Cardiac atrium fibroblast (primary cell): ENCODE data around the gene FLRT3. TPM values are rescaled to one million over a fixed set of nuclear protein-coding genes. Genes with fewer than 3 reads are reported as not detected.

Experiments used
- total RNA-seq: library from RNA; depleted of rRNA; stranded (reverse); fragments of >200 nt; gene quantifications from 2 replicates; pipeline ENCODE4 v1.2.3, GENCODE V29; 2015

Gene FLRT3
- 0.81 and 0.90 TPM in 2 replicates for total RNA-seq

DNA sequence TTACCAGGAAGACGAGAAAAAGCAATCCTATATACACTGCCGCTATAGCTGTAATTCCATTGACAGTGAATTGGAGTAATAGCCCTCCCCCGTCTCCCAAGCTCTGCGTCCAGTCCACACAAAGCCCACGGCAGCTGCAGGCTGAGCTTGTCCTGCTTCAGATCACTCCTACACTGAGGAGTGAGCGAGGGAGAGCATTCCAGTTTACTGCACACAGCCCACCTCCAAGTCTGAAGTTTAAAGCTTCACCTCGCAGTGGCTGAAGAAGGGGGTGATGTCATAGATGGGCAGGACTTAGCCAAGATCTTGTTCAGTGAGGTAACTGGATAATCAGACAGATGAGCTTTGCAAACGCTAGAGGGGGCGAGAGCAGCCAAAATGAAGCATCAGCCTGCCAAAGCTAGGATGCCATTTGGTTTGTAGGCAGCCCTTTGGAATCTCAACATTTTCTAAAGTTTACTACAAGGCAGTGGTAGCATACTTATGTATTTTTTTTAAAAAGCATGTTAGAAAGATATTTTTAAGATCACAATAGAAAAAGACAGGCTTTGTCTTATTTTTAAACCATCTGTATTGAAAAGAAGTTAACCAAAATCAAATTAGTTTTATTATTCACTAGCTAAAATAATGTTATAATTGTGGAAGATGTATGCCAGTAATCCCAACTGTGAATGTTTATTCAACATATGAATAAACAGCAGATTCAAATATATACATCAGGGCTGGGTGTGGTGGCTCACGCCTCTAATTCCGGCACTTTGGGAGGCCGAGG, at the start of gene FLRT3:
FLRT3 (minus strand) TSS at position 213 of the 772 bp plus-strand sequence. CDS start 10,106 bp downstream, outside the sequence.

